AG09319 (cell line): ENCODE data around the gene TBL3.

Source experiments
- DNase-seq: peaks from one replicate; pipeline ENCODE4 v3.0.0-alpha.2; 2010; ENCODE audit warnings: low read depth; ENCODE audit errors: extremely low read depth
- CTCF ChIP-seq: IDR thresholded peaks from 2 replicates; pipeline ENCODE4 v1.5.1; 2011; ENCODE audit warnings: low read depth, mild to moderate bottlenecking, inconsistent platforms, low read length, moderate library complexity

TBL3 gene

GRCh38 chr16:2015117-2015946 is 43.5 kb downstream of the TBL3 start:
- no peak for DNase-seq
- TF ChIP-seq CTCF, result no peak

- no peak for DNase-seq
- no peak for TF ChIP-seq CTCF
Measured at GRCh38 chr16:2015947-2016208, 44.0 kb downstream of the TBL3 start.

DNA sequence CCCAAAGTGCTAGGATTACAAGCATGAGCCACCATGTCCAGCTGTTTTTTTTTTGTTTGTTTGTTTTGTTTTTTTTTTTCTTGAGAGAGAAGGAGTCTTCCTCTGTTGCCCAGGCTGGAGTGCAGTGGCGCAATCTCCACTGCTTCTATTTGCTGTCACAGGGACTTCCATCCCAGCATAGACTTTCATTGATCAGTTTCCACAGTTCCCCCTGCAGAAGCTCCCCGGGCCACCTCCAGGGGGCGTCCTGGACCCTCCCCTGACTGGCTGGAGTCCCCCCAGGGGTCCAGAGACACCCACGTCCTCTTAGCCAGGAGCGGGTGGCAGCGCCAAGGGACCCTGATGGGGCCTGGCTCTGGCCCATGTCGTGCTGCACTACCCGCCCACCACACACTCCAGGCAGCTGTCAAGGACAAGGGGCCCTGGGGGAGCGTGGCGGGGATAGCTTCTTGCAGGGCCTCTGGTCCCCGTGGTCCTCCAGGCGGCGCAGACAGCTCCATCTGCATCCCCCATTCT is 44.6 kb downstream of the TBL3 start:
- DNase-seq, result no peak

GRCh38 chr16:2019518-2019920 is 47.7 kb downstream of the TBL3 start, which contains the start of gene NPW:
NPW (plus strand) TSS chr16:2019785.
- TF ChIP-seq CTCF, result no peak
- no peak for DNase-seq

More for the DNA sequence above, 44.6 kb downstream of the TBL3 start:
- TF ChIP-seq CTCF, result peak; percentile 46

DNA sequence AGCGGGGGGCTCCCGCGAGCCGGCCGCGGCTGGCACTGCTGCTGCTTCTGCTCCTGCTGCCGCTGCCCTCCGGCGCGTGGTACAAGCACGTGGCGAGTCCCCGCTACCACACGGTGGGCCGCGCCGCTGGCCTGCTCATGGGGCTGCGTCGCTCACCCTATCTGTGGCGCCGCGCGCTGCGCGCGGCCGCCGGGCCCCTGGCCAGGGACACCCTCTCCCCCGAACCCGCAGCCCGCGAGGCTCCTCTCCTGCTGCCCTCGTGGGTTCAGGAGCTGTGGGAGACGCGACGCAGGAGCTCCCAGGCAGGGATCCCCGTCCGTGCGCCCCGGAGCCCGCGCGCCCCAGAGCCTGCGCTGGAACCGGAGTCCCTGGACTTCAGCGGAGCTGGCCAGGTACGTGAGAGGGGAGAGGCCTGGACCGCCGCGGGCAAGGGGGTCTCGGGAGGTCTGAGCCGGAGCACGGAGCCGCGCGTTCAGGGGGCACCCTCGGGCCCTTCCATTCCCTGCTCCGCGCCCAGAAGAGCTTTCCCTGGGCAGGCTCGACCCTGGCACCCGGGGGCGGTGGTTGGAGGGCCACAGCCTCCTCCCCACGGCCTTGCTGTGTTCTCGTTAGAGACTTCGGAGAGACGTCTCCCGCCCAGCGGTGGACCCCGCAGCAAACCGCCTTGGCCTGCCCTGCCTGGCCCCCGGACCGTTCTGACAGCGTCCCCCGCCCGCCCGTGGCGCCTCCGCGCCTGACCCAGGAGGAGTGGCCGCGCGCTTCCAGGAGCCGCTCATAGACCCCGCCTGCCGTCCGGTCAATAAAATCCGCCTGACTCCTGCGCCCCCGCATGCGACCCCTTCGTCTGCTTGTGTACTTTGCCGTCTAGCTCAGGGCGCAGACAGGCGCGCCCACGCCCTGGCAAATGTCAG is 48.3 kb downstream of the TBL3 start:
- TF ChIP-seq CTCF, result no peak
- no peak for DNase-seq

GRCh38 chr16:2022723-2023091 is 50.9 kb downstream of the TBL3 start:
- no peak for TF ChIP-seq CTCF

More at GRCh38 chr16:2022723-2023091, 50.9 kb downstream of the TBL3 start:
- no peak for DNase-seq
